ENCODE data around the gene NTN4. TPM values are rescaled to one million over a fixed set of nuclear protein-coding genes. Genes with fewer than 3 reads are reported as not detected.

The NTN4 gene
- total RNA-seq, 1 donor from 2014 or later = 44.3 TPM

DNA sequence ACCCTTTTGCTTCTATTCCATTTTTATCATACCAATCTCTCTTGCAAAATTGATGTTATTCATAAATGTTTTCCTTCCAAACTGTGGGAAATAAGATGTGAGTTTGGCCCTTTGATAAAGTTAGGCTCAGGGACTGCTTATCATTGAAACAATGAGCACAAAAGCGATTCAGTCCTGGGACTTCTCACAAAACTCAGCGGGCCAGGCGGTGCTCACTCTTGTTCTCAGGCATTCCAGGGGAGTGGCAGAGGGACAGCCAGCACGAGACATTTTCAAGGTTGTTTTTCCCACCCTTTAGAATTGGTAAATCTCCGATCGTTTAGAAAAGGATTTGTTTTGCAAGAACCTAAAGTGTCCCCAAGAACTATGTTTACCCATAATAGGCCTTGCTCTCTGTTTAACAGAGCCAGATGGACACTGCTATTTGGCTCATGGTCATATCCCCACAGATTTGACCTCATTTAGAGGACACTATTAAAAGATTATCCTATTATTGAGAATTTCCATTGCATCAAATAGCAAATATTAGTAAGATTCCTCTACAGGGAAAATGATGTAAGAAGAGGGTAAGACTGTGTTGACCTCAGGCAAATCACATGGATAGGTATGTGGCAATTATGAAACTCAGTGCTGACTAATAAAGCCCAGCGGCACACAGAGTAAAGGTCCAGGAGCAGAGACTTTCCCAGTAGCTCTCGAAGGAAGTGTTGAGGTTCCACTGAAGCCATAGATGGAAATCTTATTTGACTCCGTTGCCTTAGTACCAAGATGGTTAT is 136.6 kb downstream of the NTN4 start:
- DNase-seq = no peak

DNA sequence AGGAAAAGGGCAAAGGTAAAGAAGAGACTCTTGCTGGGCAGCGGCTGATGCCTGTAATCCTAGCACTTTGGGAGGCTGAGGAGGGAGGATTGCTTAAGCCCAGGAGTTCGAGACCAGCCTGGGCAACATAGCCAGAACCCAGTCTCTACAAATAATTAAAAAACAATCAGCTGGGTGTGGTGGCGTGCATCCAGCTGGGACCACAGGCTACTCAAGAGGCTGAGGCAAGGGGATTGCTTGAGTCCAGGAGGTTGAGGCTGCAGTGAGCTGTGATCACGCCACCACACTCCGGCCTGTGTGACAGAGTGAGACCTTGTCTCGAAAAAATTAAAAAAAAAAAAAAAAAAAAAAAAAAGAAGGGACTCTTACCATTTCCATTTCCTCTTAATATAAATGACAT is 138.9 kb downstream of the NTN4 start:
- no peak for DNase-seq

DNA sequence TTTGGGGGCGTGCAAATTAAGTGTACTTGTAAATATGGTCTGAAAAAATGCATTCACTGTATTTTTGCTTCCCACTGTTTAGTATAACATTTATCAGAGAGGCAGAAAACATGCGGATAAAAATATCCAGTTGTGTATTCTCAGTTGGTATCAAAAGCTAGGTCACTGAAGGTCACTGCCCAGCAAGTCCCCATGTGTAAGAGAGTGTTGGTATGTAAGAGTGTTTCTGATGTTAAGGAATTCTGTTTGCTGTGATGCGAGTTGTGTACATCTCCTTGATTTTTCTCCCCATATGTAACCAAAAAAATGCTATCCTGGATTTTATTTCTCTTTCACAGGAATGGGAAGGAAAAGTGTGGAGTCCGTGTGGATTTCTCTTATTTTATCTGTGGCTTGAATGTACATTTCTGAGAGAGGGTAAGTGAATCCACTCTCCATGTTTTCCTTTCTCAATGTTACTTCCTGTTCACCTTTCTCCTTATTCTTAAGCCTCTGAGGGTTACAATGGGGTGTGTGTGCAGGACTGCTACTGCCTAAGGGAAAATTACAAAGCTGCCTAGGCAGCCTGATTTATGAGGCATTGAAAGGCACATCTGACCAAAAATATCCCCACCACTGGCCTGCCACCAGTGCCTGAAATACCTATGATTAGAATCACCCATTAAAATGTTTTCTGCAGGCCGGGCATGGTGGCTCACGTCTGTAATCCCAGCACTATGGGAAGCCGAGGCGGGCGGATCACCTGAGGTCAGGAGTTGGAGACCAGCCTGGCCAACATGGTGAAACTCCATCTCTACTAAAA is 141.4 kb downstream of the NTN4 start:
- no peak for DNase-seq

DNA sequence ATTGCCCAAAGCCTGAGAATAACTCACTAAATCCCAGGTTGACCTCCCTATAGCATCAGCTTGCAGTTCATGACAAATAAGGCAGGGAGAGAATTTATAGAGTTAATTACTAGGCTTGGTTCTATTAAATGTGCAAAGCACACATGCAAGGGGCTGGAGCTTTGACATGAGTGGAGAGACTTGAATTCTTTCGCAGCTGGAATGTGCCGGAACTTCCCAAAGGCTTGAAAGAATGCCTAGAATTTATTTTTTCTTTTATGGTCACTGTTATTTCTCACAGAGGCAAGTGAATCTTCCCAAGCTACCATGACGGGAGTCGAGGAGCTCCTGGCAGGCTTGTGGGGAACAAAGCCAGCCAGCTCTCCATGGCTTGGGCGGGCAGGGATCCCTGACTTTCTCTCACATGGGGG is 143.8 kb downstream of the NTN4 start:
- no peak for DNase-seq

DNA sequence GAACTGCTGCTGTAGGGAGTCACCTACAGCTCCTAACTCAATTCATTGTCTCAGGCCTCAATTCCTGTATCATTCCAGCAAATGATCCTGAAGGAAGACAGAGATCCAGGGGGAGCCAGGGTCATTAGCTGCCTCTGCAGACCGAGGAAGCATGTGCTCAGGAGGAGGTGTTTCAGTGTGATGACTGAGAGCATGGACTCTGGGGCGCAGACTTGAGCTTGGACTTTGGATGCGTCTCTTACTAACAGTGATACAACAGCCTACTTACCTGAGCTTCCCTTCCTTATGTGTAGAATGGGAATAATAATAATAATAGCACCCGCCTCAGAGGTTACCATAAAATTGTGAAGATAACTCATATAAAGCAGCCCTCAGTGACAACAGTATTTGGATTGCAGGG is 147.3 kb downstream of the NTN4 start:
- no peak for DNase-seq

DNA sequence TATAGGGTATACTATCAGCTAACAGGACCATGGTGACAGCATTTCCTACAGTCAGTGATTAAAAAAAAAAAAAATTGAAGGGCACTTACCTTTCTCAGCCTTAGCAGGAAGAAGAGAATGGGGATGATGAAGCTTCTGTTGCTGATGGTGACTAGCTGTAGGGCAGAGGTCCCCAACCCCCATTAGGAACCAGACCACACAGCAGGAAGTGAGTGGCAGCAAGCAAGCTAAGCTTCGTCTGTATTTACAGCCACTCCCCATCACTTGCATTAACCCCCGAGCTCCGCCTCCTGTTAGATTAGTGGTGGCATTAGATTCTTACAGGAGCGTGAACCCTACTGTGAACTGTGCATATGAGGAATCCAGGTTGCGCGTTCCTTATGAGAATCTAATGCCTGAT is 148.0 kb downstream of the NTN4 start:
- DNase-seq = no peak

DNA sequence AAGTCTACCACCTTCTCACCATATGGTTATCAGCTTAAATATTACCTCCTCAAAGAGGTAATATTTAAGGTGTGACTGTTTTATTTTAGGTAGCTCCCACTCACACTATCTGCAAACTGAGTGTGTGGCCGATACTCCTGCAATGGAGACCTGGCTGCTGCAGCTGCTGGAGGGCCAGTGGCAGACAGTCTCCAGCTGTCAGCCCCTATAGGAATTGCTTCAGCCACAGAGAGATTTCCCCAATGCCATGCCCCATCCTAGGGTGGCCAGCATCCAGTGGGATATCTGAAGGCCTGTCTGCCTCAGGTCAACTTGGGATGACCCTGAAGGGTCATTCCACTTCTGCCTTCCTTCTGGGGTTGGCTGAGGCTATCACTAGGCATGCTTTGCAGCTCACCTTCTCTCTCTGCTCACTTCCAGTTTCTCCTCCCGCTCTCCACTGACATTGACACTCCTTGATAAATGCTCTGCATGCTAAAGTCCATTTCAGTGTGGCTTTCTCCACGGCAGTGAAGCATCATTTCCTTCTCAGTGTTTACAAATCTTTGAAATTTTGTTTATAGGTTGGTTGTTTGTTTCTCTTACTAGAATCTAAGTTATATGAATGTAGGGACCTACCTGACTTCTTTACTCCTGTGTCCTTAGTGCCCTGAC is 149.1 kb downstream of the NTN4 start:
- DNase-seq = no peak

DNA sequence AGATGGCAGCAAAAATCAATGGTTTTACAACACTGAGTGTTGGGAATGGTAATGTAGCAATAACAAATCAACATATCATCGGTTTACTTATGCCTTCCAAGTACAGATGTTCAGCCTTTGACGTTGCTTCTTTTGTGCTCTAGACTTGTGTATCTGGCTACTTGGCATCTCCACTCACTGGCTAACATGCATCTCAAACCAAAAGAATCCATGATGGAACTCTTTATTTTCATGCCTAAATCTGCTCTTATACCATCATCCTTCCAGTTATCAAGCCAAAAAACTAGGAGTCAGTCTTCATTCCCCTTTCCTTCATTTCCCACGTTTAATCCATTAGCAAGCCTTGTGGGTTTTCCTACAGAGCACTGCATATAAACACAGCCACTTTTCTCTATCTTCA is 150.0 kb downstream of the NTN4 start:
- no peak for DNase-seq

DNA sequence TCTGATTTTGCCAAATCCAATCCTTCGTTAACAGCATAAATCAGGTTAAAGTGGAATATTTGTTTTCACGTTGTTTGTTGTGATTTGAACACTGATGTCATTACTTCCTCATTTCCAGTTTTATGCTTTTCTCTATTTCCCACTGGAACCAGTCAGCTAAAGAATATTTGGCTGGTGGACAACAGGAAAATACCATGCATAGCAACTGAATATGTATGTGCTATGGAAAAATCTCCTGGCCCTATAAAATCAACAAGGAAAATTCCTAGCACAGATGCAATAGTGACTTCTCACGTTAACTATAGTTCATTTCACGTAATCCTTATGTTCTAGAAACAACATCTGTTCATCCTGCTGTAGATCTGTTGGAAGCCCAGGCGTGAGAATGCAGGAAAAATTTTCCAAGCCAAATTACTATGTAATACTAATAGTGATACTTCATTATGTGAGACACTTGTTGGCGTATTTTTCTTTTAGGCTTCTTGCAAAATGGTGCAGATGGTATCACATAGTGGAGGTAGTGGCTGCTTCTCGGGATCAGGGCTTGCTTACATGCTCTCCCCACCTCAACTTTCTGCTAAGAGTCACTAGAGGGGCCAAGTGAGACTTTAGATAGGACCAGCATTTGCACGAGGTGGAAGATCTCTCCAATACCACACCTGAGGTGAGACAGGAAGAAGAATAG is 153.0 kb downstream of the NTN4 start:
- DNase-seq = no peak

DNA sequence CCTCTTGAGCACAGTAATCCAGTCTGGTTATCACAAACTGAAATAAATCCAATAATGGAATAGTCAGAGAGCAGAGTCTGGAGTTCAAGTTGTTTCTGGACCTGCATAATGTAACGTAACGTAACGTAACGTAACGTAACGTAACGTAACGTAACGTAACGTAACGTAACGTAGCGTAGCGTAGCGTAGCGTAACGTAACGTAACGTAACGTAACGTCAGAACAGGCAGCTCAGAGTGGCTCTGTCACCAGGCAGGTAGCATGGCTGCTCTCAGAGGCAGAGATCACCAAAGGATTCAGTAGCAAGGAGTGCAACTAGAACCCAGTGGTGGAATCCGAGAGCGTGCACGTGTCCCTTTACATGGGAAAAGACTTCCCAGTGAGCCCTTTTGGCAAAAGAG is 153.6 kb downstream of the NTN4 start:
- no peak for DNase-seq

DNA sequence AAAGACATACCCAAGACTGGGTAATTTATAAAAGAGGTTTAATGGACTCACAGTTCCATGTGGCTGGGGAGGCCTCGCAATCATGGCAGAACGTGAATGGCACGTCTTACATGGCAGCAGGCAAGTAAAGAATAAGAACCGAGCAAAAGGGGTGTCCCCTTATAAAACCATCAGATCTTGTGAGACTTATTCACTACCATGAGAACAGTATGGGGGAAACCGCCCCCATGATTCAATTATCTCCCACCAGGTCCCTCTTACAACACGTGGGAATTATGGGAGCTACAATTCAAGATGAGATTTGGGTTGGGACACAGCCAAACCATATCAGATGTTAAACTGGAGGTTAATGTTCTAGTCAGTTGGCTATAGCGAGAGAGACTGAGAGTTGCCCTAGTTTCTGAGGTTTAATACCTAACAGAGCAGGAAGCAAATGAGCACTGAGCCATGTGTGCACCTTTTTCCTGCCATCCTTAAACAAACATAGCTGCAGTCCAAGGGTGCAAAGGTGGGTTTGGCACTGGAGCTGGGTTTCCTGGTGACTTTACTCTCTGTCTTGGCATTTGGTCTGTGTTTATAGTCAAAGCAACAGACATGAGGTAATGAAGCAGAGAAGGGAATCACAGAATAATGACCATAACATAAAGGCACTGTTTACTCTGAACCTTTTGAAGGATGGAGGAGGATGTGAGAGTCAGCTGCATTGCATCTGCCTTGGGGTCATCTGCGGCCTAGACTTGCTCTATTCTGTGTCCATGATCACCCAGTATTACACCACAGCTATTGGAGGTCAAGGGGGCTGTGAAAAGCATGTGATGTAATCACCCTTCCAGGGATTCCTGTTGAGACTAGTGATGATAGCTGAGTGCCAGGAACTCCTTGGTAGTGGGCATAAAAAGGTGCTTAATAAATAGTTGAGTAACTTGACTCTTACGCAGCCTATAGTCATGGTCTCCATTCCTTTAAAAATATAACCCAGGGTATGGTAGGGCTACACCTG is 155.6 kb downstream of the NTN4 start:
- no peak for DNase-seq

DNA sequence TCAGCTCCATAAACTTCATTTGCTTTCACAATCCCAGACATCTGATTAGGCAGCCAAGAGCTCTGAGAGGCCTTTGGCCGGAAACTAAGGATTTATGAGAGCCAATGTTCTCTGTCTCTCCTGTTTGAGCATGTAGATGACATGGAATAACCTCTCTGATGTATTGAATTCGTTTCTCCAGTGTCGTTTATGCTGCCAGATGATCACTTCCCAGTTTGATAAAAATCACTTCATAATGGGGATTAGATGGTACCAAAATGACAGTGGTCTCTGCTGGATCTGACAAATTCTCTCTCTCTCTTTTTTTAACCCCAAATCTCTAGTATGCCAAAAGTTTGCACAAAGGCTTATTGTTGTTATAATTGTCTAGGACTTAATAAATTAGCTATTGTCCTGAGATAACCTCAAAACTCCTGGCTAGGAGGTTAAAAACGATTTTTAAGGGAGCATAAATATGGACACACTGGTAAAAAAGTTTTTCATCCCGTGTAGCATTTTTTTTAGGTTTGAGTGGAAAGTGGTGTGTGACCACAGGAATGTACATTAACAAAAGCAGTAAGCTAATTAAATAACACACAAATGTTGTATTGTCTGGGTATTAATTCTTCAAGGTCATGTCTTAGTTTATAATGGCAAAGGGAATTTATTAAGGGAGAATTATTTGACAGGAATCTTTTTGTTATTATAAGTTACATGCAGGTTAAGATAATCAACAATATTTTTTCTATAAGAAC is 156.7 kb downstream of the NTN4 start:
- no peak for DNase-seq

DNA sequence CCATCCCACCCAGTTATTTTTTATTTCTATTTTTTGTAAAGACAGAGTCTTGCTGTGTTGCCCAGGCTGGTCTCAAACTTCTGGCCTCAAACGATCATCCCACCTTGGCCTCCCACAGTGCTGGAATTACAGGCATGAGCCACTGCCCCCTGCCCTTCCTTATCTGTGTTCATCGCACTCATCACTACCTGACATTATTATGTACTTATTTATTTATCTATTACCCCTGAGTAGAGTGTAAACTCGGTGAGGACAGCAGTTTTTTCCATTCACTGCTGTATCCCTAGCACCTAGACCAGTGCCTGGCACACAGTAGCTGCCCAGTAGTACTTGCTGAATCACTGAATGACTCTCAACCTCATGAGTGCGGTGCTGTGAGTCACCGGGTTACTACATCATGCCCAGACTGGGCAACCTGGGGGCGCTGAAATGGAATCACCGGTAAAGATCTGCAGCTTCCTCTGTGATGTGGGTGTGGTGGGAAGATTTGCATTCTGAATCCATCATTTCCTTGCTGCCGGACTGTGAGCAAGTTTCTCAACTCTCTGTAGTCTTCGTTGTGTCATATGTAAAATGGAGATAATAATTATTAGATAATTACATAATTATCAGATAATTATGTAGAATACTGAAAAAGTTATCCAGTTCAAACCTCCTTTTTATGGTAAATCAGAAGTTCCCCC is 157.4 kb downstream of the NTN4 start:
- DNase-seq = no peak

DNA sequence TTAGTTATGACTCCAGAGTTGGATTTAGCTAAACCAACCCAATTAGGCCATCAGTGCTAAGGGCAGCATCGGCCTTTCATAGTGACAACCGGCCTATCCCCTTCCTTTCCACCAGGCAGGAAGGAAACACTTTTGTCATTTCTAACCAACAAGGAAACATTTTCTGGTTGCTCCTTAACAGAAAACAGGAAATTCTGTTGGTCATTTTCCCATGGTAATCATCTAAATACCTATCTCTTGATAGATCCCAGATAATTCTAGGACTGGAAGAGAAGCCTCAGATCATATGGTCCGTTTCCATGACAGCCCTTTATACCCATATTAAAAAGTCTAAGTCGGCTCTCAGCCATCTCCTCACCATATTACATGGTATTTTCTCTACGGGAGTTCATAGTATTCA is 160.1 kb downstream of the NTN4 start:
- no peak for DNase-seq

DNA sequence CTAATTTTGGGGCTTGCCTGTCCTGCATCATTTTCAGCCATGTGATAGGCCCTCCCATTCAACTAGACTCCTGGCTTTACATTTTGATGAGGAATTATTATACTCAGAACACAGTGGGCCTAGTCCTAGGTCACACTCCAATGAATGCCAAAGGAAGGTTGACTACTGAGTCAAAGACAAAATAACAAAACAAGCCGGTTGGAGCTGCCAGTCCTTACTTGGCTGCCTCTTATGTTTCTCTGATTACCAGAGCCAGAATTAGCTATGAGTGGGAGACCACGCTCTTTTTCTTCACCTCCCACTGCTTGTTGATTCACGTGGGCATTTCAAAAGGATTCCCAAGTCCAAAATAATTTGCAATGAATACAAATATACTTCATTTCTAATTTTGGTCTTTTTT is 161.2 kb downstream of the NTN4 start:
- no peak for DNase-seq

DNA sequence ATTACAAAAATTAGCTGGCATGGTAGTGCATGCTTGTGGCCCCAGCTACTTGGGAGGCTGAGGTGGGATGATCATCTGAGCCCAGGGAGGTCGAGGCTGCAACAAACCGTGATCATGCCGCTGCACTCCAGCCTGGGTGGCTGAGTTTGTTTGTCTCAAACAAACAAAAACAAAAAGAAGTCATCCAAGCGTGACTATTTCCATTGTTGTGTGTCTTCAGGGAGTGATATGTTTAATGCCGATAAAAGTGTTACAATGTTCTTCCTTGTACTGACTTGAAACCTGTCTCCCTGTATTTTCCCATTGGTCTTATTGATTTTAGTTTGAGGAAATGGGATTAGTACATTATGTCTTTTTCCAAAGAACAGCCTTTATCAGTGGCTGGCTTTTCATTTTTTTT is 163.7 kb downstream of the NTN4 start:
- no peak for DNase-seq

DNA sequence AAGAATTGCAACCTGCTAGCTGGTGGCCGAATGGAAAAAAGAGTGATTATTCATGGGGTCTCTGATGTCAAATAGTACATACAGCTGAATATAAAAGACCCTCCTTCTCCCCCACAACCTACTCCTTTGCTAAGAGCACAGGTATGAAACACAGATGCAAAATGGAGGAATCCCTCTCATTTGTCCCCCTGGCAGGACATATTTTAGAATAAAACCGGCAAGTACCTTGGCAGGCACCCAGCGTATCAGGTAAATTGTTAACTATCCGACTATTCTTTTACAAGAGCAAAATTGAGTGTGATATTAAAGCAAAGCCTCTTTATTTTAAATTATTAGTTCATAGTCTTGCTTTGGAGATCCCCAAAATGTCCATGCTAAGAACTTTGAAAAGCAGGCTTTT is 165.6 kb downstream of the NTN4 start:
- no peak for DNase-seq

DNA sequence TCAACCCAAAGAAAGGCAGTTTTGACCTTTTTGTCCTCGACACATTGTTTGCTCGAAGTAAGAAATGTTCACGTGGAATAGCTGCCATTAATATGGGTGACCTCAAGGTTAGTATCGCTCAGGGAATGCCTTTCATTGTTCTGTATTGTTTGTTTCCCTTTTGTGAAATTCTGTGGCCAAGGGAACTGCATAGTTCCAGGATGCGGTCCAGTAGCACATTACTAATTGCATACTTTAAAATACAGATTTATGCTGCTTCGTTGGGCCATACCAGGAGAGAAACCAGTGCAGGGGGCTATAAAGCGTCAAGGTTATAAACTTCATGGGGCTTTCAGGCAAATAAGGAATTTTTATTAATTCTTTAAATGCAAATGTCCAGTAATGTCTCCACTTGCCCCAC is 166.0 kb downstream of the NTN4 start:
- DNase-seq = no peak

DNA sequence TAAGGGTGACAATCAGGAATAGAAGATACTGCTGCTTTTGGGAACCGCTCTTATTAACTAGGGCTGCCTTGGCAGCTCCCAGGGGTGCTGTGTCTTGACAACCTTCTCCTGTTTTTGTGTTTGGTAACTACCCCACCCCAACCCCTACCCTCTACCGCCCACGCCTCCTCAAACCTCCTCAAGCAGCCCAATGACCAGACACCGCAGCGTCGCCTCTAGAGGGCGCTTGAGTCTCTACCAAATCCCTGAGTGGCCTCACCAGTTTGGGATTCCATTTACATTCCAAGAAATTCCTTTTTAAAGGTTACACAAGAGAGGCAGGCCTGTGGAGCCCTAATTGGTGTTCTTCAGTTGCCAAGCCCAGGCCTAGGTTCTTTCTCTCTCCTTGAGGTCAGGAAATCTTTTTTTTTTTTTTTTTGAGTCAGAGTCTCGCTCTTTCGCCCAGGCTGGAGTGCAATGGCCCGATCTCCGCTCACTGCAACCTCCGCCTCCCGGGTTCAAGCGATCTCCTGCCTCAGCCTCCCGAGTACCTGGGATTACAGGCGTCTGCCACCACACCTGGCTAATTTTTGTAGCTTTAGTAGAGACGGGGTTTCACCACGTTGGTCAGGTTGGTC is 166.9 kb downstream of the NTN4 start:
- no peak for DNase-seq

DNA sequence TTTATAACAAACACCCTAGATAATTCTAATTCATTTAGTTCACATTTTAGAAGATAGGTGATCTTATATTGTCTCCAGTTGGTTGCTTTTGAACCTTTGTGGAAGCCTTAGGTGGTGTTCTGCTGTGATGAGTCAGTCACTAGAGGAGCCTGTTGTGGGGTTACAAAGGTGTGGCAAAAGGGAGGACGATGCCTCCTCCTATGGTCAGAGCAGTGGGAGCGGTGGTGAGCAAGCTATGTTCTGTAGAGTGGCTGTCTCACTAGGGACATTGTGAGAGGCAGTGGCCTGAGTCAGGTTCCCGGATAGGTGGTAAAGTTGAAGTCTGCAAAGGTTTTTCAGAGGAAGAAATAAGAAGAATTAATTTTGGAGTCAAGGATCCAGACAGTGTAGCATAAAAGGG is 167.7 kb downstream of the NTN4 start:
- DNase-seq = no peak

Measured in occipital lobe (tissue), 2 donors.